Esophagus muscularis mucosa (tissue), 4 donors: ENCODE data around the gene NUDT16L1. TPM values are rescaled to one million over a fixed set of nuclear protein-coding genes. Genes with fewer than 3 reads are reported as not detected.

Source experiments
- DNase-seq: peaks from one replicate; pipeline ENCODE4 v3.0.0-alpha.2; 2017; ENCODE audit errors: extremely low spot score
- H3K27ac ChIP-seq, 4 donors: fragments of 200-600 bp; sonication (generic); replicated peaks in 1 of 4; 1 replicate in 3 of 4; 2 replicates in 1 of 4; pipeline ENCODE4 v1.5.1; 2016 to 2019; ENCODE audit warnings: mild to moderate bottlenecking in 1 of 4
- H3K27me3 ChIP-seq, 4 donors: fragments of 200-600 bp; sonication (generic); one replicate each; pipeline versions ENCODE4 v1.5.1 to v1.6.0; 2016 to 2019
- H3K36me3 ChIP-seq, 4 donors: fragments of 200-600 bp; sonication (generic); one replicate each; pipeline ENCODE4 v1.5.1; 2016 to 2019
- H3K4me1 ChIP-seq, 4 donors: fragments of 200-600 bp; sonication (generic); one replicate each; pipeline ENCODE4 v1.5.1; 2016 to 2019
- H3K4me3 ChIP-seq, 4 donors: fragments of 200-600 bp; sonication (generic); 1 replicate in 2 of 4; 2 replicates in 2 of 4; pipeline ENCODE4 v1.5.1; 2016 to 2019; ENCODE audit warnings: mild to moderate bottlenecking in 4 of 4, moderate library complexity in 1 of 4
- H3K9me3 ChIP-seq, 4 donors: fragments of 200-600 bp; sonication (generic); 1 replicate in 3 of 4; 2 replicates in 1 of 4; pipeline ENCODE4 v1.5.1; 2016 to 2019
- CTCF ChIP-seq, 3 experiments: fragments of 200-600 bp in 2 of 3; fragments of 450-650 bp in 1 of 3; sonication (generic) in 2 of 3; IDR thresholded peaks; one replicate each; pipeline ENCODE4 v1.5.1; 2017 to 2019; ENCODE audit warnings: antibody characterized with exemption in 3 of 3, mild to moderate bottlenecking in 2 of 3, moderate library complexity in 1 of 3
- EP300 ChIP-seq: sonication (generic); formaldehyde crosslinking; IDR thresholded peaks from one replicate; pipeline ENCODE4 v1.6.1; 2017; ENCODE audit warnings: antibody characterized with exemption
- POLR2A ChIP-seq: fragments of 450-650 bp; IDR thresholded peaks from one replicate; pipeline ENCODE4 v1.6.1; 2017; ENCODE audit warnings: antibody characterized with exemption, moderate library complexity, mild to moderate bottlenecking, low read depth
- POLR2AphosphoS5 ChIP-seq, 2 donors: sonication (generic); formaldehyde crosslinking; IDR thresholded peaks; one replicate each; pipeline ENCODE4 v1.6.1; 2017; ENCODE audit warnings: antibody characterized with exemption in 2 of 2
- WGBS: methylation state at CpG from one replicate; pipeline ENCODE4 v1.1.5; 2018; 5-methylcytosine and 5-hydroxymethylcytosine counted together
- intact Hi-C: fragments of 100-400 bp; cut with DNase I; formaldehyde crosslinking; loops from one replicate; pipeline ENCODE4 v1.15.1; 2023
- total RNA-seq, 4 donors: library from RNA; depleted of rRNA; stranded (reverse); fragments of >200 nt; gene quantifications; one replicate each; pipeline versions ENCODE4 v1.1.0 to v1.2.1, GENCODE V29; 2016

Gene NUDT16L1
- total RNA-seq, 4 donors from 2014 or later, result 18.1 to 33.9 (median 24.6) TPM

DNA sequence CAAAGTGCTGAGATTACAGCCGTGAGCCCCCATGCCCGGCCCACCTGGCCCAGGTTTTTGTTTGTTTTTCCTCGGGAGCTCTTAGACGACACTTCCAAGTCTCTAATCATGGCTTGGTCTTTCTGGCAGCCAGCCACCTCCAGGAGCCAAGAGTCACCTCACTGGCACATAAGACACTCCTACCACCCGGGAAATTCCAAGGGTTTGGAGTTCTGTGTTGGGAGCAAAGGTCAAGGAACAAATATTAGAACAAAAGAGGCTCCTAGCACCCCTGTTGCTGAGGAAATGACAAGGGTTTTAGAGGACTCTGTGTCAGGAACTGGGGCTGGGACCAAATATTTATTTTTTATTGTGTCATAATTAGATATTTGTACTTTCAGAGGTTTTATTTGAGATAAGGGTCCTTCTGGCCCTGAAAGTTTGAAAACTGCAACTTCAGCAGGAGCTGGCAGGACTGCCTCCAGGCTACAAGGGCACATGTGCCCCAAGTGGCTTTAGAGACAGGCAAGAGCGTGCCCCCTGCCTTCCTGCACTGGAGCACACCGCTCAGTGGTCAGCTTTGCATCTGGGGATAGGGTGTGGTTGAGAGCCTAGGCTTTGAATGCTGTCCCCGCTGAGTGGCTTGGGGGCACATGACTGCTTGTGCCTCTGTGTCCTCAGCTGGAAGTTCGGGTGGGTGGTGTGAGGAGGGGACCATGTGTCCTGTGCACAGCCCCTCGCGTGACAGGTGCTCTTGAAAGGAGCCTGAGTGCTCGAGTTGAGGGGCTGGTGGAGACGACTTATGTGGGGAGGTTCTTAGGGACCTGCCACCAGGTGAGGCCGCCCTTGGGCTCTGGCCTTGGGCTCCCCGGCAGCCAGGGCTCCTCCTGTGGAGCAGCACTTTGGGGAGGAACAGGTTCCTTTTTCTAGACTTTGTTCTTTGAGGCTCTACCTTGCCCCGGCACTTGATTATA is 39.1 kb upstream of the NUDT16L1 start:
- H3K9me3 ChIP-seq, result no peaks in the 10 kb centered on the region
- H3K4me1 ChIP-seq, result peaks cover 0 to 9% (median under 1%) of the 10 kb centered on the region in 4 donors
- H3K36me3 ChIP-seq, result peaks cover 35 to 93% (median 89%) of the 10 kb centered on the region in 4 donors
- no peak for DNase-seq
- H3K4me3 ChIP-seq, result no peak overlapping the region
- 82% methylated on average over 12 of the region's 16 CpGs for WGBS
- TF ChIP-seq POLR2AphosphoS5 (IDR thresholded peaks at IDR 0.05) (no peak), EP300 (no peak), POLR2A (no peak), CTCF (IDR thresholded peaks at IDR 0.05) (no peak)
- intact Hi-C loops, result no loop called here
- no peak overlapping the region for H3K27ac ChIP-seq
- no peaks in the 10 kb centered on the region for H3K27me3 ChIP-seq

DNA sequence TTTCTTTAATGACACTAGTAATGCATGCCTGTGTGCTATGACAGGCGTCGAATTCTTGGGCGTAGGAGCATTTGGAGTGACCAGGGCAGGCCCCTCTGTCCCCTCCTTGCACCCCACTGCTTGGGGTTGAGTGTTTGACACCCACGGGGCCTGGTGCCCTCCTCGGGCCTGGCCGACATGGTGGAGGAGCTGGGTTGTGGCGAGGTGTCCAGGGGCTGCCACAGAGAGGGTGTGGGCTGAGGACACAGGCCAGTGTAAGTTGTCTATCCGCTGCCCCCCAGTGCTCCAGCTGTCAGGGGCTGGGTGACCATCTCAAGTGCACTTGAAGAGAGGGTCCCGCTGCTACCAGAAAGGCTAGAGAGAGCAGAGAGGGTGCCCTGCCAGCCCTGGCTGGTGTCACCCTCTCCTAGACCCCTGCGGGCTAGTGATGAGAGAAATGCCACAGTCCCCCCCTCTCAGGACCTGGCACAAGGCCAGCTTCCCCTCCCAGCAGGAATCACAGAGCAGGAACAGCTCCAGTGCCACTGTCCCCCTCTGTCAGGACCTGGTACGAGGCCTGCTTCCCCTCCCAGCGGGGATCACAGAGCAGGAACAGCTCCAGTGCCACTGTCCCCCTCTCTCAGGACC is 38.3 kb upstream of the NUDT16L1 start:
- H3K36me3 ChIP-seq, result peaks cover 35 to 98% (median 90%) of the 10 kb centered on the region in 4 donors
- no peak overlapping the region for H3K4me3 ChIP-seq
- TF ChIP-seq CTCF (IDR thresholded peaks at IDR 0.05) (no peak), EP300 (no peak), POLR2A (no peak), POLR2AphosphoS5 (IDR thresholded peaks at IDR 0.05) (no peak)
- H3K27me3 ChIP-seq, result no peaks in the 10 kb centered on the region
- H3K27ac ChIP-seq, result no peak overlapping the region
- no peaks in the 10 kb centered on the region for H3K9me3 ChIP-seq
- DNase-seq, result no peak
- intact Hi-C loops, result no loop called here
- 92% methylated on average over 7 of the region's 12 CpGs for WGBS
- peaks cover 2 to 16% (median 7%) of the 10 kb centered on the region in 4 donors for H3K4me1 ChIP-seq

DNA sequence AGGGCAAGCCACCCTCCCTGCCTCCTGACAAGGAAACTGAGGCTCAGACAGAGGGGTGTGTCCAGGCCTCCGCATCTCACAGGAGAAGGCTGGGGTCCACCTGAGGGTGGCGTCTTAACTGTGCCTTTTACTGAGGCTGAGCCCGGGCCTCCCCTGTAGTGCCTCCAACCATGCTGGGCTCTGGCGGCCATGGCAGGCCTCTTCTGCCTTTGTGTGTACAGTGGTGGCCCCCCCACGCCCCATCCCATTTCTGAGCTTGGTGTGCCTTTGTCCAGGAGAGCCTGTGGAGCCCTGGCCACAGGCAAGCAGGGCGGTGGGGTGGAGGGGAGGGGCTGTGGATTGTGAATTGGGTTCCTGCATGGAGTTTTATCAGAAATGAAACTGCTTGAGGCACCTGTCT is 37.6 kb upstream of the NUDT16L1 start:
- Histone ChIP-seq H3K36me3 (peaks cover 35 to 100% (median 89%) of the 10 kb centered on the region in 4 donors), H3K27me3 (no peaks in the 10 kb centered on the region), H3K9me3 (no peaks in the 10 kb centered on the region), H3K4me1 (peaks cover 7 to 18% (median 14%) of the 10 kb centered on the region in 4 donors), H3K4me3 (no peak overlapping the region), H3K27ac (no peak overlapping the region)
- DNase-seq, result no peak
- no peak for TF ChIP-seq CTCF (IDR thresholded peaks at IDR 0.05)
- no peak for TF ChIP-seq EP300
- no peak for TF ChIP-seq POLR2AphosphoS5 (IDR thresholded peaks at IDR 0.05)
- no peak for TF ChIP-seq POLR2A
- 100% methylated on average over 3 of the region's 6 CpGs for WGBS
- intact Hi-C loops, result no loop called here

DNA sequence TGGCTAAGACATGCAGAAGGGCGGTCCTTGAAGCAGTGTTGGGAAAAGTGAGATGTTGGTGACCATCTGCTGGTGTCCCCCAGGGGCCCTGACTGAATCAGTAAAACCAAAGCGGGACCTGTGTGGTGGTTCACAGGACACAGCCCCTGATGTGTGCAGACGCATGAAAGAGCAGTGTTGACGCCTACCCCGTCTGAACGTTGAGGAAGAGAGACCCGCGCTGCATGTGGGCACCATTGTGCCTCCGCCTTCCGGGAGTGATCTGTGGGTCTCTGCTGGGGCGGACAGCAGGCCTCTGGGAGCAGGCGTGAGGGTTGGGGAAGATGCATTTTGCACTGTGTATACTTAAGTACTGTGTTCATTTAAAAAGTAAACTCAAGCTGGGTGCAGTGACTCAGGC is 37.1 kb upstream of the NUDT16L1 start:
- intact Hi-C loops, result no loop called here
- WGBS, result 92% methylated on average over 12 of the region's 12 CpGs
- H3K9me3 ChIP-seq, result no peaks in the 10 kb centered on the region
- no peak overlapping the region for H3K4me3 ChIP-seq
- no peaks in the 10 kb centered on the region for H3K27me3 ChIP-seq
- no peak for DNase-seq
- TF ChIP-seq POLR2A (no peak), POLR2AphosphoS5 (IDR thresholded peaks at IDR 0.05) (no peak), CTCF (IDR thresholded peaks at IDR 0.05) (no peak), EP300 (no peak)
- no peak overlapping the region for H3K27ac ChIP-seq
- peaks cover 7 to 21% (median 16%) of the 10 kb centered on the region in 4 donors for H3K4me1 ChIP-seq
- H3K36me3 ChIP-seq, result peaks cover 33 to 95% (median 85%) of the 10 kb centered on the region in 4 donors
